HG03064 (cell line): ENCODE data around the gene TNPO3.
"Not testable (repeated sequence)": the region's sequence is repeated elsewhere in the genome, so short reads cannot be mapped to it uniquely, and the experiment has no call there.

Experiments used
- ATAC-seq: cut with Tn5 transposase; IDR thresholded peaks from one replicate; pipeline ENCODE4 v1.9.1; 2021; ENCODE audit warnings: low read depth; ENCODE audit not compliant: unreplicated experiment

TNPO3 gene

GRCh38 chr7:129017933-129018538, 36.9 kb downstream of the TNPO3 start:
- ATAC-seq, result peak; percentile 67

- peak; percentile 8 for ATAC-seq
Observed at GRCh38 chr7:129017264-129017663, 37.6 kb downstream of the TNPO3 start.

GRCh38 chr7:129014501-129015101, 40.3 kb downstream of the TNPO3 start:
- ATAC-seq, result no peak

- no peak for ATAC-seq
Observed at GRCh38 chr7:129013048-129013724, 41.7 kb downstream of the TNPO3 start.

GRCh38 chr7:129012641-129013040, 42.3 kb downstream of the TNPO3 start:
- ATAC-seq, result no peak

- no peak for ATAC-seq
Observed at GRCh38 chr7:129010075-129010474, 44.8 kb downstream of the TNPO3 start.

- ATAC-seq, result peak; percentile 75
Observed at GRCh38 chr7:129009437-129009836, 45.5 kb downstream of the TNPO3 start.

- peak; percentile 18 for ATAC-seq
Observed at GRCh38 chr7:129008645-129009414, 46.1 kb downstream of the TNPO3 start.

GRCh38 chr7:129007572-129007971, 47.3 kb downstream of the TNPO3 start:
- ATAC-seq, result no peak

GRCh38 chr7:129006636-129007414, 48.1 kb downstream of the TNPO3 start:
- no peak for ATAC-seq

GRCh38 chr7:129005186-129005585, 49.7 kb downstream of the TNPO3 start:
- no peak for ATAC-seq

- no peak for ATAC-seq
Observed at GRCh38 chr7:128997181-128997580, 57.7 kb downstream of the TNPO3 start.

GRCh38 chr7:128994560-128994959, 60.4 kb downstream of the TNPO3 start:
- ATAC-seq, result not testable (repeated sequence)

- ATAC-seq, result no peak
Observed at GRCh38 chr7:128993419-128993818, 61.5 kb downstream of the TNPO3 start.

GRCh38 chr7:128989961-128990360, 65.0 kb downstream of the TNPO3 start:
- ATAC-seq, result no peak

GRCh38 chr7:128988372-128988771, 66.5 kb downstream of the TNPO3 start:
- ATAC-seq, result no peak

GRCh38 chr7:128986609-128987008, 68.3 kb downstream of the TNPO3 start:
- no peak for ATAC-seq

- no peak for ATAC-seq
Observed at GRCh38 chr7:128985660-128986059, 69.3 kb downstream of the TNPO3 start.

- ATAC-seq, result no peak
Observed at GRCh38 chr7:128982105-128982504, 72.8 kb downstream of the TNPO3 start.

GRCh38 chr7:128974241-128974934, 80.5 kb downstream of the TNPO3 start:
- ATAC-seq, result no peak
